ENCODE results near the gene ADCY10. TPM values are rescaled to one million over a fixed set of nuclear protein-coding genes. Genes with fewer than 3 reads are reported as not detected.

ADCY10 gene, protein sequence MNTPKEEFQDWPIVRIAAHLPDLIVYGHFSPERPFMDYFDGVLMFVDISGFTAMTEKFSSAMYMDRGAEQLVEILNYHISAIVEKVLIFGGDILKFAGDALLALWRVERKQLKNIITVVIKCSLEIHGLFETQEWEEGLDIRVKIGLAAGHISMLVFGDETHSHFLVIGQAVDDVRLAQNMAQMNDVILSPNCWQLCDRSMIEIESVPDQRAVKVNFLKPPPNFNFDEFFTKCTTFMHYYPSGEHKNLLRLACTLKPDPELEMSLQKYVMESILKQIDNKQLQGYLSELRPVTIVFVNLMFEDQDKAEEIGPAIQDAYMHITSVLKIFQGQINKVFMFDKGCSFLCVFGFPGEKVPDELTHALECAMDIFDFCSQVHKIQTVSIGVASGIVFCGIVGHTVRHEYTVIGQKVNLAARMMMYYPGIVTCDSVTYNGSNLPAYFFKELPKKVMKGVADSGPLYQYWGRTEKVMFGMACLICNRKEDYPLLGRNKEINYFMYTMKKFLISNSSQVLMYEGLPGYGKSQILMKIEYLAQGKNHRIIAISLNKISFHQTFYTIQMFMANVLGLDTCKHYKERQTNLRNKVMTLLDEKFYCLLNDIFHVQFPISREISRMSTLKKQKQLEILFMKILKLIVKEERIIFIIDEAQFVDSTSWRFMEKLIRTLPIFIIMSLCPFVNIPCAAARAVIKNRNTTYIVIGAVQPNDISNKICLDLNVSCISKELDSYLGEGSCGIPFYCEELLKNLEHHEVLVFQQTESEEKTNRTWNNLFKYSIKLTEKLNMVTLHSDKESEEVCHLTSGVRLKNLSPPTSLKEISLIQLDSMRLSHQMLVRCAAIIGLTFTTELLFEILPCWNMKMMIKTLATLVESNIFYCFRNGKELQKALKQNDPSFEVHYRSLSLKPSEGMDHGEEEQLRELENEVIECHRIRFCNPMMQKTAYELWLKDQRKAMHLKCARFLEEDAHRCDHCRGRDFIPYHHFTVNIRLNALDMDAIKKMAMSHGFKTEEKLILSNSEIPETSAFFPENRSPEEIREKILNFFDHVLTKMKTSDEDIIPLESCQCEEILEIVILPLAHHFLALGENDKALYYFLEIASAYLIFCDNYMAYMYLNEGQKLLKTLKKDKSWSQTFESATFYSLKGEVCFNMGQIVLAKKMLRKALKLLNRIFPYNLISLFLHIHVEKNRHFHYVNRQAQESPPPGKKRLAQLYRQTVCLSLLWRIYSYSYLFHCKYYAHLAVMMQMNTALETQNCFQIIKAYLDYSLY (N-terminal part only)
- 1 to 10 TPM in 3 of 6 experiments, under 1 TPM in 3; 0.43 to 5.8 (median 1.5) TPM for total RNA-seq
- long read RNA-seq, partial matches to known transcripts: 8 of 11 reads
- long read RNA-seq, other reads (novel, unspliced or antisense): 1 of 11 reads

DNA sequence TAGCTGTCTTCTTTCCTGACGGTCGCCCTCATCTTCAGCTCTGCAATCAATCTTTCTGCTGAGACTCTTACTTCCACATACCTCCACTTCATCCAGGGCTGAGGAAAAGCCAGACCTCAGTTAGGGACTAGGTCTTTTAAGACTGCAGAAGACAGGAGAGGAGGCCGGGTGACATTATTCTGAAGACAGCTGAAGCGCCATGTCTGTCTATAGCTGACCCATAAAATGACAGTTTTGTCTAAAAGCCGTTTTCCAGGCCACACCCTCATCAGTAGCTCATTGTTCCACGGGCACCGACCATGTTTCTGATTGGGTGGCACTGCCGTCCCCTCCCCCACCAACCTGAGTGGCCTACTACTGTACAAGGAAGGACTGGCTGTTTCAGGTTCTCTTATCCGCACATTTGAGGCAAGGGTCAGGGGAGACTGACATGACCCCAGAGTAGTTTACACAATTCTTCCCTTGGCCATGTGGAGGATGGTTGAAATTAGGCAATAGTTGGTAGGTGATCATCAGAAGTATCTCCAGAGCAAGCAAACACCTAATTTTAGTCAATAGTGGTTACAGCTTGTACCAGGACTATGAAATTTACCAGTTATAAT is at the start of gene ADCY10:
TSS of gene ADCY10 (minus strand) at position 240 of the 602 bp plus-strand sequence. CDS start 8,994 bp downstream, outside the sequence.
- ATAC-seq (peak; percentile 67 to 88 (median 80)), DNase-seq (peak; percentile 83 to 95 (median 94))
- TF ChIP-seq, protein P1, sequence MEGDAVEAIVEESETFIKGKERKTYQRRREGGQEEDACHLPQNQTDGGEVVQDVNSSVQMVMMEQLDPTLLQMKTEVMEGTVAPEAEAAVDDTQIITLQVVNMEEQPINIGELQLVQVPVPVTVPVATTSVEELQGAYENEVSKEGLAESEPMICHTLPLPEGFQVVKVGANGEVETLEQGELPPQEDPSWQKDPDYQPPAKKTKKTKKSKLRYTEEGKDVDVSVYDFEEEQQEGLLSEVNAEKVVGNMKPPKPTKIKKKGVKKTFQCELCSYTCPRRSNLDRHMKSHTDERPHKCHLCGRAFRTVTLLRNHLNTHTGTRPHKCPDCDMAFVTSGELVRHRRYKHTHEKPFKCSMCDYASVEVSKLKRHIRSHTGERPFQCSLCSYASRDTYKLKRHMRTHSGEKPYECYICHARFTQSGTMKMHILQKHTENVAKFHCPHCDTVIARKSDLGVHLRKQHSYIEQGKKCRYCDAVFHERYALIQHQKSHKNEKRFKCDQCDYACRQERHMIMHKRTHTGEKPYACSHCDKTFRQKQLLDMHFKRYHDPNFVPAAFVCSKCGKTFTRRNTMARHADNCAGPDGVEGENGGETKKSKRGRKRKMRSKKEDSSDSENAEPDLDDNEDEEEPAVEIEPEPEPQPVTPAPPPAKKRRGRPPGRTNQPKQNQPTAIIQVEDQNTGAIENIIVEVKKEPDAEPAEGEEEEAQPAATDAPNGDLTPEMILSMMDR (IDR thresholded peaks at IDR 0.05): no peak
- peak; percentile 71 for TF ChIP-seq POLR2A (IDR thresholded peaks at IDR 0.05)
- H3K27ac ChIP-seq: peak within 1 kb of the TSS; percentile 28 to 81 (median 70)
- H3K27me3 ChIP-seq: no peaks in the 10 kb centered on the region
- peaks cover 0 to 6% (median 0%) of the 10 kb centered on the region in 4 donors for H3K36me3 ChIP-seq
- no peaks in the 10 kb centered on the region for H3K9me3 ChIP-seq
- peak within 1 kb of the TSS; percentile 2 to 60 (median 47) for H3K4me3 ChIP-seq
- intact Hi-C loops (cut with DNase I): no loop called here
- peaks cover 0 to 54% (median 12%) of the 10 kb centered on the region in 4 donors for H3K4me1 ChIP-seq
- 55% methylated on average over 7 of the region's 9 CpGs for WGBS (ENCODE audit: insufficient coverage, low coverage, low lambda C conversion rate, missing lambda C conversion rate)

DNA sequence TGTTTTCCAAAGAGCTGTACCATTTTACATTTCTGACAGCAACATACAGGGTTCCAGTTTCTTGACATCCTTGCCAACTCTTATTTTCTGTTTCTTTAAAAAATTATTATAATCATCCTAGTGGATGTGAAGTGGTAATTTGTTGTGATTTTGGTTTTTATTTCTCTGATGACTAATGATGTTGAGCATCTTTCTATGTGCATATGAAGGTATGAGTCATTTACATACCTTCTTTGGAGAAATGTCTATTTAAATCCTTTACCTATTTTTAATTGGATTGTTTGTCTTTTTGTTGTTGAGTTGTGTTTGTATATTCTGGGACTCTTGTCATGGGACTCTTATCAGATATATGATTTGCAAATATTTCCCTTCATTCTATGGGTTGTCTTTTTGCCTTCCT is 43.8 kb upstream of the ADCY10 start:
- DNase-seq (no peak), ATAC-seq (no peak)
- no peaks in the 10 kb centered on the region for H3K9me3 ChIP-seq
- H3K36me3 ChIP-seq: peaks cover 0 to 25% (median 5%) of the 10 kb centered on the region in 4 donors
- H3K27ac ChIP-seq: no peak overlapping the region
- H3K4me3 ChIP-seq: no peak overlapping the region
- TF ChIP-seq, protein P1 (IDR thresholded peaks at IDR 0.05): no peak
- TF ChIP-seq POLR2A (IDR thresholded peaks at IDR 0.05): no peak
- intact Hi-C loops (cut with DNase I): no loop called here
- H3K4me1 ChIP-seq: no peaks in the 10 kb centered on the region
- no peaks in the 10 kb centered on the region for H3K27me3 ChIP-seq

DNA sequence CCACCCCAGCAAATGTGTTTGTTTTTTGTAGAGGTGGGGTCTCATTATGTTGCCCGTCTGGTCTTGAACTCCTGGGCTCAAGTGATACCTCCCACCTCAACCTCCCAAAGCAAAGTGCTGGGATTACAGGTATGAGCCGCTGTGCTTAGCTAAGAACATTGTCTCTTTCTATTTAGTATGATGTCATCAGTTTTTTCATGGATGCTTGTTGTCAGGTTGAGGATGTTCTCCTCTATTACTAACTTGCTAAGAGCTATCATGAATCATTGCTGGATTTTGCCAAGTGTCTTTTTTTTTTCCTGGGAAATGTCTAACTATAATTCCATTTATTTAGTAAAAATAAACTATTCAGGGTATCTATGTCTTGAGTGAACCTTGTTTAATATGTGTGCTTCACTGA is 42.0 kb upstream of the ADCY10 start:
- ATAC-seq: peak in 1 of 4 donors; percentile 32
- intact Hi-C loops (cut with DNase I): no loop called here
- Histone ChIP-seq H3K36me3 (peaks cover 0 to 26% (median 7%) of the 10 kb centered on the region in 4 donors), H3K4me1 (peaks cover 0 to 6% (median 1%) of the 10 kb centered on the region in 4 donors), H3K27ac (no peak overlapping the region), H3K27me3 (no peaks in the 10 kb centered on the region), H3K4me3 (no peak overlapping the region), H3K9me3 (no peaks in the 10 kb centered on the region)
- no peak for DNase-seq
- TF ChIP-seq POLR2A (IDR thresholded peaks at IDR 0.05): no peak
- TF ChIP-seq, protein P1 (IDR thresholded peaks at IDR 0.05): no peak
- WGBS (ENCODE audit: insufficient coverage, low coverage, low lambda C conversion rate, missing lambda C conversion rate): 86% methylated on average over 1 of the region's 2 CpGs

DNA sequence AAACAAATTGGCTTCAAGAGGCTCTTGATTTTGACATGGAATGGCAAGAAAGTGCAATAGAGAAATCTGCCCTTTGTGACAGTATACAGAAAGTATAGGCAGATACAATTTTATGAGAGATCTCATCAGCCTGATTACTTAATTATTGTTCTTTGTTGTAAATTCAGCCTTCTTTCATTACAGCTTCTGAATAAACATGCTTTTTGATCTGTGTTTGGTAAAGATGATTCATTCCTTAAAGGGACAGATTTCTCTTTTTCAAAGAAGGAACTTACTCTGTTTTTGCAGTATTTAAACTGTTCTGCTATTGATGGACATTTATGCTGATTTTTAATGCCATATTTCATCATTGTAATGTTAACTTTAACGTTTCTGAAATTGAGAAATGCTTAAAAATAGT is 36.6 kb upstream of the ADCY10 start:
- Histone ChIP-seq H3K4me3 (no peak overlapping the region), H3K36me3 (peaks cover 0 to 26% (median 6%) of the 10 kb centered on the region in 4 donors), H3K4me1 (peaks cover 0 to 40% (median 20%) of the 10 kb centered on the region in 4 donors), H3K27me3 (no peaks in the 10 kb centered on the region), H3K27ac (no peak overlapping the region), H3K9me3 (no peaks in the 10 kb centered on the region)
- intact Hi-C loops (cut with DNase I): no loop called here
- no peak for DNase-seq
- 20% methylated on average over 1 of the region's 1 CpG for WGBS (ENCODE audit: insufficient coverage, low coverage, low lambda C conversion rate, missing lambda C conversion rate)
- TF ChIP-seq, protein P1 (IDR thresholded peaks at IDR 0.05): no peak
- TF ChIP-seq POLR2A (IDR thresholded peaks at IDR 0.05): no peak
- ATAC-seq: peak in 2 of 4 donors; percentile 28 to 80

All from right lobe of liver (tissue), 6 donors.